Measurements from ENCODE around the gene DOK3. TPM values are rescaled to one million over a fixed set of nuclear protein-coding genes. Genes with fewer than 3 reads are reported as not detected.

Gene DOK3
- total and polyA plus RNA-seq, 2 of the 13 experiments (the other 11 are each of a cell fraction or from before 2014, with no cell fraction given), result 1.4 to 1.5 TPM

DNA sequence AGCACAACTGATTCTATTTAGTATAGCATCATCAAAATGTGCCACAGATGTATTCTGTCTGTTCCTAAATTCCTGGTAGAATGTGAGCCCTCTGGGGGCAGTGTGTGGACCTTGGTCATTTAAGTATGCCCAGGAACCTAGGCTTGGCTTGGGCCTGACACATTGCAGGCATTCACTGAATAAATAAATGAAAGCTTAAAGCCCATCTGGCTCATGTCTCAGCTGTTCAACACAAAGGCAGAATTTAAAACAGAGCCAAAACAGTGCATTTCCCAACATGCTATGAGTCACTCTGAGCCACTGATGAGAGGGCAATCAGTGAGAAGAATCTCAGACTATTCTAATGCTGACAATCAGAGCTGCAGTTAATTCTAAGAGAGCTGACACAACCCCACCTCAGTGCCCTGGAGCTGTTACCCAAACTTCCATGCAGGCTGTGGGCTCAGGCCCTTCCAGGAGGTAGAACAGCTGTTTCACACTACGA lies 36.7 kb upstream of the DOK3 start (continued):
- TF ChIP-seq, protein P1, sequence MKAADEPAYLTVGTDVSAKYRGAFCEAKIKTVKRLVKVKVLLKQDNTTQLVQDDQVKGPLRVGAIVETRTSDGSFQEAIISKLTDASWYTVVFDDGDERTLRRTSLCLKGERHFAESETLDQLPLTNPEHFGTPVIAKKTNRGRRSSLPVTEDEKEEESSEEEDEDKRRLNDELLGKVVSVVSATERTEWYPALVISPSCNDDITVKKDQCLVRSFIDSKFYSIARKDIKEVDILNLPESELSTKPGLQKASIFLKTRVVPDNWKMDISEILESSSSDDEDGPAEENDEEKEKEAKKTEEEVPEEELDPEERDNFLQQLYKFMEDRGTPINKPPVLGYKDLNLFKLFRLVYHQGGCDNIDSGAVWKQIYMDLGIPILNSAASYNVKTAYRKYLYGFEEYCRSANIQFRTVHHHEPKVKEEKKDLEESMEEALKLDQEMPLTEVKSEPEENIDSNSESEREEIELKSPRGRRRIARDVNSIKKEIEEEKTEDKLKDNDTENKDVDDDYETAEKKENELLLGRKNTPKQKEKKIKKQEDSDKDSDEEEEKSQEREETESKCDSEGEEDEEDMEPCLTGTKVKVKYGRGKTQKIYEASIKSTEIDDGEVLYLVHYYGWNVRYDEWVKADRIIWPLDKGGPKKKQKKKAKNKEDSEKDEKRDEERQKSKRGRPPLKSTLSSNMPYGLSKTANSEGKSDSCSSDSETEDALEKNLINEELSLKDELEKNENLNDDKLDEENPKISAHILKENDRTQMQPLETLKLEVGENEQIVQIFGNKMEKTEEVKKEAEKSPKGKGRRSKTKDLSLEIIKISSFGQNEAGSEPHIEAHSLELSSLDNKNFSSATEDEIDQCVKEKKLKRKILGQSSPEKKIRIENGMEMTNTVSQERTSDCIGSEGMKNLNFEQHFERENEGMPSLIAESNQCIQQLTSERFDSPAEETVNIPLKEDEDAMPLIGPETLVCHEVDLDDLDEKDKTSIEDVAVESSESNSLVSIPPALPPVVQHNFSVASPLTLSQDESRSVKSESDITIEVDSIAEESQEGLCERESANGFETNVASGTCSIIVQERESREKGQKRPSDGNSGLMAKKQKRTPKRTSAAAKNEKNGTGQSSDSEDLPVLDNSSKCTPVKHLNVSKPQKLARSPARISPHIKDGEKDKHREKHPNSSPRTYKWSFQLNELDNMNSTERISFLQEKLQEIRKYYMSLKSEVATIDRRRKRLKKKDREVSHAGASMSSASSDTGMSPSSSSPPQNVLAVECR (CRISPR knock-in tag; IDR thresholded peaks at IDR 0.05; ENCODE audit: borderline replicate concordance), result peak; percentile 36; the same call in 1 of the 2 replicates
- TF ChIP-seq ATM (IDR thresholded peaks at IDR 0.05; ENCODE audit: borderline replicate concordance) (no peak), IKZF4 (CRISPR knock-in tag; IDR thresholded peaks at IDR 0.05; ENCODE audit: borderline replicate concordance, low read depth, not compliant biosample characterization) (no peak), IRF2 (CRISPR knock-in tag; IDR thresholded peaks at IDR 0.05) (0 out of 2 replicates have a peak, but pooled peaks have one; percentile 14), STAG1 (CRISPR knock-in tag; IDR thresholded peaks at IDR 0.05) (0 out of 2 replicates have a peak, but pooled peaks have one; percentile 11), FOXA1 (IDR thresholded peaks at IDR 0.05) (no peak), FOXA1 (CRISPR knock-in tag; IDR thresholded peaks at IDR 0.05) (peak; percentile 44), ARNTL (CRISPR knock-in tag; IDR thresholded peaks at IDR 0.05) (no peak), THAP11 (CRISPR knock-in tag; IDR thresholded peaks at IDR 0.05) (peak; percentile 42)
- TF ChIP-seq, protein P2, sequence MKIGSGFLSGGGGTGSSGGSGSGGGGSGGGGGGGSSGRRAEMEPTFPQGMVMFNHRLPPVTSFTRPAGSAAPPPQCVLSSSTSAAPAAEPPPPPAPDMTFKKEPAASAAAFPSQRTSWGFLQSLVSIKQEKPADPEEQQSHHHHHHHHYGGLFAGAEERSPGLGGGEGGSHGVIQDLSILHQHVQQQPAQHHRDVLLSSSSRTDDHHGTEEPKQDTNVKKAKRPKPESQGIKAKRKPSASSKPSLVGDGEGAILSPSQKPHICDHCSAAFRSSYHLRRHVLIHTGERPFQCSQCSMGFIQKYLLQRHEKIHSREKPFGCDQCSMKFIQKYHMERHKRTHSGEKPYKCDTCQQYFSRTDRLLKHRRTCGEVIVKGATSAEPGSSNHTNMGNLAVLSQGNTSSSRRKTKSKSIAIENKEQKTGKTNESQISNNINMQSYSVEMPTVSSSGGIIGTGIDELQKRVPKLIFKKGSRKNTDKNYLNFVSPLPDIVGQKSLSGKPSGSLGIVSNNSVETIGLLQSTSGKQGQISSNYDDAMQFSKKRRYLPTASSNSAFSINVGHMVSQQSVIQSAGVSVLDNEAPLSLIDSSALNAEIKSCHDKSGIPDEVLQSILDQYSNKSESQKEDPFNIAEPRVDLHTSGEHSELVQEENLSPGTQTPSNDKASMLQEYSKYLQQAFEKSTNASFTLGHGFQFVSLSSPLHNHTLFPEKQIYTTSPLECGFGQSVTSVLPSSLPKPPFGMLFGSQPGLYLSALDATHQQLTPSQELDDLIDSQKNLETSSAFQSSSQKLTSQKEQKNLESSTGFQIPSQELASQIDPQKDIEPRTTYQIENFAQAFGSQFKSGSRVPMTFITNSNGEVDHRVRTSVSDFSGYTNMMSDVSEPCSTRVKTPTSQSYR (CRISPR knock-in tag; IDR thresholded peaks at IDR 0.05; ENCODE audit: borderline replicate concordance), result no peak
- TF ChIP-seq, protein P3, sequence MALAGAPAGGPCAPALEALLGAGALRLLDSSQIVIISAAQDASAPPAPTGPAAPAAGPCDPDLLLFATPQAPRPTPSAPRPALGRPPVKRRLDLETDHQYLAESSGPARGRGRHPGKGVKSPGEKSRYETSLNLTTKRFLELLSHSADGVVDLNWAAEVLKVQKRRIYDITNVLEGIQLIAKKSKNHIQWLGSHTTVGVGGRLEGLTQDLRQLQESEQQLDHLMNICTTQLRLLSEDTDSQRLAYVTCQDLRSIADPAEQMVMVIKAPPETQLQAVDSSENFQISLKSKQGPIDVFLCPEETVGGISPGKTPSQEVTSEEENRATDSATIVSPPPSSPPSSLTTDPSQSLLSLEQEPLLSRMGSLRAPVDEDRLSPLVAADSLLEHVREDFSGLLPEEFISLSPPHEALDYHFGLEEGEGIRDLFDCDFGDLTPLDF (CRISPR knock-in tag; IDR thresholded peaks at IDR 0.05), result no peak
- TF ChIP-seq, protein P4, sequence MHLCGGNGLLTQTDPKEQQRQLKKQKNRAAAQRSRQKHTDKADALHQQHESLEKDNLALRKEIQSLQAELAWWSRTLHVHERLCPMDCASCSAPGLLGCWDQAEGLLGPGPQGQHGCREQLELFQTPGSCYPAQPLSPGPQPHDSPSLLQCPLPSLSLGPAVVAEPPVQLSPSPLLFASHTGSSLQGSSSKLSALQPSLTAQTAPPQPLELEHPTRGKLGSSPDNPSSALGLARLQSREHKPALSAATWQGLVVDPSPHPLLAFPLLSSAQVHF (CRISPR knock-in tag; IDR thresholded peaks at IDR 0.05), result no peak
